SK-N-SH (cell line): ENCODE data around the gene S100A8. TPM values are rescaled to one million over a fixed set of nuclear protein-coding genes. Genes with fewer than 3 reads are reported as not detected.

Source experiments
- CTCF ChIA-PET: fragments of 300-600, 350-600 bp; formaldehyde crosslinking; extraction: SDS; loops from one replicate; lab custom pipeline; 2021; lab: Yijun Ruan, JAX
- POLR2A ChIA-PET: fragments of 350-600 bp; sonication (Branson Sonifier 250); formaldehyde crosslinking; extraction: SDS; loops from one replicate; lab custom pipeline; 2020; ENCODE audit warnings: antibody characterized with exemption, inconsistent platforms; lab: Yijun Ruan, JAX
- DNase-seq: peaks from one replicate; pipeline ENCODE4 v3.0.0; 2012
- H2AFZ ChIP-seq: fragments of 200-600 bp; sonication (generic); 2 replicates; pipeline ENCODE4 v1.8.1; 2016; ENCODE audit warnings: antibody characterized with exemption, mild to moderate bottlenecking, low read depth
- H3F3A ChIP-seq: fragments of 200-600 bp; sonication (generic); replicated peaks from 2 replicates; pipeline ENCODE3; 2016; ENCODE audit warnings: antibody characterized with exemption, mild to moderate bottlenecking; ENCODE audit not compliant: insufficient read depth
- H3K27ac ChIP-seq, 2 experiments: fragments of 200-500 bp in 1 of 2; fragments of 200-600 bp in 1 of 2; sonication (Bioruptor generic) in 1 of 2; sonication (generic), shearing (Covaris generic) in 1 of 2; 2 replicates each; pipeline versions ENCODE4 v1.5.1 to v1.6.1; 2014 to 2016; ENCODE audit warnings: low read depth in 2 of 2, inconsistent platforms in 1 of 2, low read length in 1 of 2, mild to moderate bottlenecking in 1 of 2, mixed read lengths in 1 of 2
- H3K27me3 ChIP-seq: fragments of 200-600 bp; sonication (generic), shearing (Covaris generic); 2 replicates; pipeline ENCODE4 v1.6.1; 2016; ENCODE audit warnings: mixed run types; ENCODE audit not compliant: insufficient read depth
- H3K36me3 ChIP-seq, 2 experiments: fragments of 200-500 bp in 1 of 2; fragments of 200-600 bp in 1 of 2; sonication (Bioruptor generic) in 1 of 2; sonication (generic) in 1 of 2; replicated peaks in 1 of 2; 2 replicates each; pipeline versions ENCODE3 to v1.5.1; 2014 to 2016; ENCODE audit warnings: low read length in 1 of 2, mild to moderate bottlenecking in 1 of 2; ENCODE audit not compliant: insufficient read depth in 2 of 2, control insufficient read depth in 1 of 2
- H3K4me1 ChIP-seq, 2 experiments: fragments of 200-500 bp in 1 of 2; fragments of 200-600 bp in 1 of 2; sonication (Bioruptor generic) in 1 of 2; sonication (generic), shearing (Covaris generic) in 1 of 2; 2 replicates each; pipeline versions ENCODE4 v1.5.1 to v1.6.1; 2014 to 2016; ENCODE audit warnings: low read depth in 1 of 2, low read length in 1 of 2, mixed run types in 1 of 2; ENCODE audit not compliant: insufficient read depth in 2 of 2, control insufficient read depth in 1 of 2
- H3K4me2 ChIP-seq: fragments of 200-600 bp; sonication (generic), shearing (Covaris generic); 2 replicates; pipeline ENCODE4 v1.6.1; 2017; ENCODE audit warnings: mixed run types
- H3K4me3 ChIP-seq, 2 experiments: fragments of 200-500 bp in 1 of 2; fragments of 200-600 bp in 1 of 2; sonication (Bioruptor generic) in 1 of 2; sonication (generic), shearing (Covaris generic) in 1 of 2; 2 replicates each; pipeline versions ENCODE4 v1.5.1 to v1.8.1; 2014 to 2016; ENCODE audit warnings: low read depth in 2 of 2, inconsistent platforms in 1 of 2, low read length in 1 of 2, mild to moderate bottlenecking in 1 of 2, mixed read lengths in 1 of 2, moderate library complexity in 1 of 2
- H3K79me2 ChIP-seq: fragments of 200-600 bp; sonication (generic); 2 replicates; pipeline ENCODE4 v1.8.1; 2017; ENCODE audit warnings: mild to moderate bottlenecking; ENCODE audit not compliant: insufficient read depth
- H3K9ac ChIP-seq: fragments of 200-600 bp; sonication (generic); 2 replicates; pipeline ENCODE4 v1.6.1; 2017; ENCODE audit warnings: mixed run types
- H3K9me2 ChIP-seq: fragments of 200-600 bp; sonication (generic); 2 replicates; pipeline ENCODE4 v1.6.1; 2017; ENCODE audit warnings: mixed run types
- H3K9me3 ChIP-seq: fragments of 200-600 bp; sonication (generic); 2 replicates; pipeline ENCODE4 v1.6.1; 2017; ENCODE audit warnings: mixed run types, mild to moderate bottlenecking, moderate library complexity
- H4K20me1 ChIP-seq: fragments of 200-600 bp; sonication (generic); 2 replicates; pipeline ENCODE4 v1.6.1; 2017; ENCODE audit warnings: mild to moderate bottlenecking, mixed run types; ENCODE audit not compliant: insufficient read depth
- EP300 ChIP-seq, 2 experiments: IDR thresholded peaks; 2 replicates each; pipeline versions ENCODE4 v1.4.0 to v1.6.1; 2012; ENCODE audit warnings: borderline replicate concordance in 1 of 2, low read depth in 1 of 2, low read length in 1 of 2
- EZH2phosphoT487 ChIP-seq: fragments of 200-600 bp; sonication (generic); IDR thresholded peaks from 2 replicates; pipeline ENCODE4 v1.6.1; 2017; ENCODE audit warnings: low read depth, mixed run types, mild to moderate bottlenecking, antibody characterized with exemption, moderate library complexity, borderline replicate concordance
- FOXJ3 ChIP-seq: sonication (generic); formaldehyde crosslinking; IDR thresholded peaks from 2 replicates; pipeline ENCODE4 v1.5.1; 2020; ENCODE audit warnings: mild to moderate bottlenecking, missing genetic modification reagents
- GABPA ChIP-seq: IDR thresholded peaks from 2 replicates; pipeline ENCODE4 v1.4.0; 2012; ENCODE audit warnings: low read depth, mild to moderate bottlenecking
- GATA2 ChIP-seq: sonication (generic); formaldehyde crosslinking; IDR thresholded peaks from 2 replicates; pipeline ENCODE4 v1.5.0; 2020; ENCODE audit warnings: mild to moderate bottlenecking, missing genetic modification reagents
- MEF2A ChIP-seq: IDR thresholded peaks from 2 replicates; pipeline ENCODE4 v1.4.0; 2012; ENCODE audit warnings: low read depth, borderline replicate concordance
- MXI1 ChIP-seq: IDR thresholded peaks from 2 replicates; pipeline ENCODE4 v1.6.1; 2012; ENCODE audit warnings: mild to moderate bottlenecking, low read depth, low read length, improper control_type of control experiment
- POLR2AphosphoS5 ChIP-seq: IDR thresholded peaks from 2 replicates; pipeline ENCODE4 v1.6.1; 2012; ENCODE audit warnings: low read depth, low read length
- RAD21 ChIP-seq: IDR thresholded peaks from 2 replicates; pipeline ENCODE4 v1.6.1; 2012; ENCODE audit warnings: mild to moderate bottlenecking, low read length
- RCOR1 ChIP-seq: fragments of 150-350 bp; IDR thresholded peaks from 2 replicates; pipeline ENCODE4 v1.6.1; 2017; ENCODE audit warnings: antibody characterized with exemption, low read length
- SMC3 ChIP-seq: IDR thresholded peaks from 2 replicates; pipeline ENCODE4 v1.6.1; 2012; ENCODE audit warnings: low read depth, low read length, improper control_type of control experiment
- TAF1 ChIP-seq: IDR thresholded peaks from 2 replicates; pipeline ENCODE4 v1.6.1; 2012; ENCODE audit warnings: low read depth, mild to moderate bottlenecking, low read length, moderate library complexity, borderline replicate concordance
- WGBS: methylation state at CpG from one replicate; pipeline ENCODE4 v1.1.6; 2017; ENCODE audit warnings: low lambda C conversion rate; 5-methylcytosine and 5-hydroxymethylcytosine counted together
- polyA plus RNA-seq, 3 experiments: library from polyadenylated mRNA; depleted of rRNA; stranded (reverse); fragments of >200 nt; gene quantifications; 2 replicates each; pipeline ENCODE4 v1.2.3, GENCODE V29; 2012
- TF ChIP-seq, protein P1 (sequence below): fragments of 200-600 bp; sonication (generic); IDR thresholded peaks from 2 replicates; pipeline ENCODE4 v1.6.1; 2017; ENCODE audit warnings: antibody characterized with exemption, mild to moderate bottlenecking, moderate library complexity
- TF ChIP-seq, protein P2 (sequence below): IDR thresholded peaks from 2 replicates; pipeline ENCODE4 v1.4.0; 2012; ENCODE audit warnings: low read depth, borderline replicate concordance
- TF ChIP-seq, protein P3 (sequence below): IDR thresholded peaks from 2 replicates; pipeline ENCODE4 v1.6.1; 2012; ENCODE audit warnings: mild to moderate bottlenecking, low read depth, low read length, moderate library complexity
- TF ChIP-seq, protein P4 (sequence below): IDR thresholded peaks from 2 replicates; pipeline ENCODE4 v1.4.0; 2012; ENCODE audit warnings: low read depth, borderline replicate concordance
- TF ChIP-seq, protein P5 (sequence below): fragments of 150-350 bp; IDR thresholded peaks from 2 replicates; pipeline ENCODE4 v1.6.1; 2016; ENCODE audit warnings: mild to moderate bottlenecking, low read depth, low read length
- TF ChIP-seq, protein P6 (sequence below): IDR thresholded peaks from 2 replicates; pipeline ENCODE4; 2012
- TF ChIP-seq, protein P7 (sequence below): fragments of 150-350 bp; IDR thresholded peaks from 2 replicates; pipeline ENCODE4 v1.6.1; 2017; ENCODE audit warnings: antibody characterized with exemption, low read length, low read depth, borderline replicate concordance

The S100A8 gene
- polyA plus RNA-seq, 1 of the 3 experiments (the other 2 are of a cell fraction): not detected

DNA sequence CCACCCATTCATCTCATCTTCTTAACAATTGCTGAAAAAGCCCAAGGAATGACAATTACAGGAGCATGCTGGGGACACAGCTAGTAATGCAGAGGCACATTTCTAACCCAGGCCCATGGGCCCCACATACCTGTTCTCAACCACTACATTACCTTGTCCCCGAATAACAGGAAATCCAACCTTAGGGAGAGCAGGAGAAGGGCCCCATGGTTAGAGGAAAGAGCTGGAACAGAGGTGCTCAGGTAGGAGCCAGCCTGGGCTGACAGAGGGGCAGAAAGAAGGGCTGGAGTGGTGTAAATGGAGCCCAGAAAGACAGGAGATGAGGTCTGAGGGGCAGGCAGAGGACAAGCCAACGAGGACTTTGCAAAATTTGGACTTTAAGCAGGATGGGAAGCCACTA, 11.4 kb upstream of the S100A8 start:
- no peaks in the 10 kb centered on the region for H3K36me3 ChIP-seq
- WGBS: 0% methylated on average over 2 of the region's 2 CpGs
- H3K79me2 ChIP-seq: no peaks in the 10 kb centered on the region
- no peak for DNase-seq
- no peak overlapping the region for H3K4me3 ChIP-seq
- no peaks in the 10 kb centered on the region for H3K9me3 ChIP-seq
- H4K20me1 ChIP-seq: no peaks in the 10 kb centered on the region
- CTCF ChIA-PET: interaction anchor here (1.2 kb wide), 1 partner anchor 48 kb away, joined by 3 read pairs; no protein-coding TSS in a partner anchor
- peaks cover 29% of the 10 kb centered on the region; the same call in 1 of the 2 replicates for H3K27me3 ChIP-seq
- H3K9ac ChIP-seq: no peak overlapping the region
- H3K4me1 ChIP-seq: no peaks in the 10 kb centered on the region
- H3F3A ChIP-seq: no peaks in the 10 kb centered on the region
- TF ChIP-seq, protein P1, sequence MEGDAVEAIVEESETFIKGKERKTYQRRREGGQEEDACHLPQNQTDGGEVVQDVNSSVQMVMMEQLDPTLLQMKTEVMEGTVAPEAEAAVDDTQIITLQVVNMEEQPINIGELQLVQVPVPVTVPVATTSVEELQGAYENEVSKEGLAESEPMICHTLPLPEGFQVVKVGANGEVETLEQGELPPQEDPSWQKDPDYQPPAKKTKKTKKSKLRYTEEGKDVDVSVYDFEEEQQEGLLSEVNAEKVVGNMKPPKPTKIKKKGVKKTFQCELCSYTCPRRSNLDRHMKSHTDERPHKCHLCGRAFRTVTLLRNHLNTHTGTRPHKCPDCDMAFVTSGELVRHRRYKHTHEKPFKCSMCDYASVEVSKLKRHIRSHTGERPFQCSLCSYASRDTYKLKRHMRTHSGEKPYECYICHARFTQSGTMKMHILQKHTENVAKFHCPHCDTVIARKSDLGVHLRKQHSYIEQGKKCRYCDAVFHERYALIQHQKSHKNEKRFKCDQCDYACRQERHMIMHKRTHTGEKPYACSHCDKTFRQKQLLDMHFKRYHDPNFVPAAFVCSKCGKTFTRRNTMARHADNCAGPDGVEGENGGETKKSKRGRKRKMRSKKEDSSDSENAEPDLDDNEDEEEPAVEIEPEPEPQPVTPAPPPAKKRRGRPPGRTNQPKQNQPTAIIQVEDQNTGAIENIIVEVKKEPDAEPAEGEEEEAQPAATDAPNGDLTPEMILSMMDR: no peak
- TF ChIP-seq POLR2AphosphoS5 (no peak), RAD21 (no peak), GATA2 (CRISPR knock-in tag) (no peak), MXI1 (no peak), GABPA (no peak), TAF1 (no peak), RCOR1 (no peak), MEF2A (no peak), SMC3 (no peak), EZH2phosphoT487 (no peak), FOXJ3 (no peak), EP300 (IDR thresholded peaks at IDR 0.05; ENCODE audit: borderline replicate concordance in 1 of 2, low read depth in 1 of 2, low read length in 1 of 2) (no peak)
- TF ChIP-seq, protein P2, sequence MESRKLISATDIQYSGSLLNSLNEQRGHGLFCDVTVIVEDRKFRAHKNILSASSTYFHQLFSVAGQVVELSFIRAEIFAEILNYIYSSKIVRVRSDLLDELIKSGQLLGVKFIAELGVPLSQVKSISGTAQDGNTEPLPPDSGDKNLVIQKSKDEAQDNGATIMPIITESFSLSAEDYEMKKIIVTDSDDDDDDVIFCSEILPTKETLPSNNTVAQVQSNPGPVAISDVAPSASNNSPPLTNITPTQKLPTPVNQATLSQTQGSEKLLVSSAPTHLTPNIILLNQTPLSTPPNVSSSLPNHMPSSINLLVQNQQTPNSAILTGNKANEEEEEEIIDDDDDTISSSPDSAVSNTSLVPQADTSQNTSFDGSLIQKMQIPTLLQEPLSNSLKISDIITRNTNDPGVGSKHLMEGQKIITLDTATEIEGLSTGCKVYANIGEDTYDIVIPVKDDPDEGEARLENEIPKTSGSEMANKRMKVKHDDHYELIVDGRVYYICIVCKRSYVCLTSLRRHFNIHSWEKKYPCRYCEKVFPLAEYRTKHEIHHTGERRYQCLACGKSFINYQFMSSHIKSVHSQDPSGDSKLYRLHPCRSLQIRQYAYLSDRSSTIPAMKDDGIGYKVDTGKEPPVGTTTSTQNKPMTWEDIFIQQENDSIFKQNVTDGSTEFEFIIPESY: no peak
- TF ChIP-seq, protein P3, sequence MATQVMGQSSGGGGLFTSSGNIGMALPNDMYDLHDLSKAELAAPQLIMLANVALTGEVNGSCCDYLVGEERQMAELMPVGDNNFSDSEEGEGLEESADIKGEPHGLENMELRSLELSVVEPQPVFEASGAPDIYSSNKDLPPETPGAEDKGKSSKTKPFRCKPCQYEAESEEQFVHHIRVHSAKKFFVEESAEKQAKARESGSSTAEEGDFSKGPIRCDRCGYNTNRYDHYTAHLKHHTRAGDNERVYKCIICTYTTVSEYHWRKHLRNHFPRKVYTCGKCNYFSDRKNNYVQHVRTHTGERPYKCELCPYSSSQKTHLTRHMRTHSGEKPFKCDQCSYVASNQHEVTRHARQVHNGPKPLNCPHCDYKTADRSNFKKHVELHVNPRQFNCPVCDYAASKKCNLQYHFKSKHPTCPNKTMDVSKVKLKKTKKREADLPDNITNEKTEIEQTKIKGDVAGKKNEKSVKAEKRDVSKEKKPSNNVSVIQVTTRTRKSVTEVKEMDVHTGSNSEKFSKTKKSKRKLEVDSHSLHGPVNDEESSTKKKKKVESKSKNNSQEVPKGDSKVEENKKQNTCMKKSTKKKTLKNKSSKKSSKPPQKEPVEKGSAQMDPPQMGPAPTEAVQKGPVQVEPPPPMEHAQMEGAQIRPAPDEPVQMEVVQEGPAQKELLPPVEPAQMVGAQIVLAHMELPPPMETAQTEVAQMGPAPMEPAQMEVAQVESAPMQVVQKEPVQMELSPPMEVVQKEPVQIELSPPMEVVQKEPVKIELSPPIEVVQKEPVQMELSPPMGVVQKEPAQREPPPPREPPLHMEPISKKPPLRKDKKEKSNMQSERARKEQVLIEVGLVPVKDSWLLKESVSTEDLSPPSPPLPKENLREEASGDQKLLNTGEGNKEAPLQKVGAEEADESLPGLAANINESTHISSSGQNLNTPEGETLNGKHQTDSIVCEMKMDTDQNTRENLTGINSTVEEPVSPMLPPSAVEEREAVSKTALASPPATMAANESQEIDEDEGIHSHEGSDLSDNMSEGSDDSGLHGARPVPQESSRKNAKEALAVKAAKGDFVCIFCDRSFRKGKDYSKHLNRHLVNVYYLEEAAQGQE: no peak
- TF ChIP-seq, protein P4, sequence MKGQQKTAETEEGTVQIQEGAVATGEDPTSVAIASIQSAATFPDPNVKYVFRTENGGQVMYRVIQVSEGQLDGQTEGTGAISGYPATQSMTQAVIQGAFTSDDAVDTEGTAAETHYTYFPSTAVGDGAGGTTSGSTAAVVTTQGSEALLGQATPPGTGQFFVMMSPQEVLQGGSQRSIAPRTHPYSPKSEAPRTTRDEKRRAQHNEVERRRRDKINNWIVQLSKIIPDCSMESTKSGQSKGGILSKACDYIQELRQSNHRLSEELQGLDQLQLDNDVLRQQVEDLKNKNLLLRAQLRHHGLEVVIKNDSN: no peak
- TF ChIP-seq, protein P5, sequence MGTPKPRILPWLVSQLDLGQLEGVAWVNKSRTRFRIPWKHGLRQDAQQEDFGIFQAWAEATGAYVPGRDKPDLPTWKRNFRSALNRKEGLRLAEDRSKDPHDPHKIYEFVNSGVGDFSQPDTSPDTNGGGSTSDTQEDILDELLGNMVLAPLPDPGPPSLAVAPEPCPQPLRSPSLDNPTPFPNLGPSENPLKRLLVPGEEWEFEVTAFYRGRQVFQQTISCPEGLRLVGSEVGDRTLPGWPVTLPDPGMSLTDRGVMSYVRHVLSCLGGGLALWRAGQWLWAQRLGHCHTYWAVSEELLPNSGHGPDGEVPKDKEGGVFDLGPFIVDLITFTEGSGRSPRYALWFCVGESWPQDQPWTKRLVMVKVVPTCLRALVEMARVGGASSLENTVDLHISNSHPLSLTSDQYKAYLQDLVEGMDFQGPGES: no peak
- TF ChIP-seq, protein P6, sequence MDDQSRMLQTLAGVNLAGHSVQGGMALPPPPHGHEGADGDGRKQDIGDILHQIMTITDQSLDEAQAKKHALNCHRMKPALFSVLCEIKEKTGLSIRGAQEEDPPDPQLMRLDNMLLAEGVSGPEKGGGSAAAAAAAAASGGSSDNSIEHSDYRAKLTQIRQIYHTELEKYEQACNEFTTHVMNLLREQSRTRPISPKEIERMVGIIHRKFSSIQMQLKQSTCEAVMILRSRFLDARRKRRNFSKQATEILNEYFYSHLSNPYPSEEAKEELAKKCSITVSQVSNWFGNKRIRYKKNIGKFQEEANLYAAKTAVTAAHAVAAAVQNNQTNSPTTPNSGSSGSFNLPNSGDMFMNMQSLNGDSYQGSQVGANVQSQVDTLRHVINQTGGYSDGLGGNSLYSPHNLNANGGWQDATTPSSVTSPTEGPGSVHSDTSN: no peak
- TF ChIP-seq, protein P7, sequence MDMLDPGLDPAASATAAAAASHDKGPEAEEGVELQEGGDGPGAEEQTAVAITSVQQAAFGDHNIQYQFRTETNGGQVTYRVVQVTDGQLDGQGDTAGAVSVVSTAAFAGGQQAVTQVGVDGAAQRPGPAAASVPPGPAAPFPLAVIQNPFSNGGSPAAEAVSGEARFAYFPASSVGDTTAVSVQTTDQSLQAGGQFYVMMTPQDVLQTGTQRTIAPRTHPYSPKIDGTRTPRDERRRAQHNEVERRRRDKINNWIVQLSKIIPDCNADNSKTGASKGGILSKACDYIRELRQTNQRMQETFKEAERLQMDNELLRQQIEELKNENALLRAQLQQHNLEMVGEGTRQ: no peak
- no peaks in the 10 kb centered on the region for H3K9me2 ChIP-seq
- H3K27ac ChIP-seq: no peak overlapping the region
- POLR2A ChIA-PET: no interaction called here
- H2AFZ ChIP-seq: no peak overlapping the region
- no peak overlapping the region for H3K4me2 ChIP-seq
